Measurements from ENCODE around the gene ZEB2.

DNA sequence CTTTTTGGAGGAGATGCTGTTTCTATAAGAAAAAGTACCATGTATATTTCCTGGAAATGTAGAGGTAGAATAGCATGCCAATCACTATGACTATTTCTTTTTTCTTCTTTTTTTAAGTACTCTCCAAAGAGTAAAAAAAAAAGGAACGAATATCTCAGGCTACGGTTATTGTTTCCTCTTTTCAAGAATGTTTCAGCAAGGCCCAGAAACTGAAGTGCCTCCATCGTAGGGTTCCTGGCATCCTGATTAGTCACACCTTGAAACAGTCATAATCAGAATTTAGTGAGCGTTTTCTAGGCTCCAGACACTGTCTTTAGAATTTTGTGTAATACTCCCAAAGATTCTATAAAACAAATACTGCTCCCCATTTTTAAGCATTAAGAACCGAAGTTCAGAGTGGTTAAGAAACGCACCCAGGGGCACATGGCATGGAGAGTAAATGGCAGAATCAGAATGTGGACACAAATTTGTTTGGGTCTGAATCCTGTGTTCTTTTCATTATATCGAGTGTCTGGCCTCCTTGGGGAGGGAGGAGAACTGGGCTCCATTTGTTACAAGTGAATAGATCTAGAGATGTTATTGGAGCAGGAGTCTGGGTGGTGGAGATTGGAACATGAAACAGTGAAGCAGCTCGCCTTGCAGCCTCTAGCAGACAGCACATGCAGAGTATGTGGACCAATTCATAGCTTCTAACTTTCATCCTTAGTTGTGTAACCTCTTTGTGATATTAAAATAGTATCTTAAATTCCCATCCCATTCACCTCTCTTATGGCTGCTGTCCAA lies 26.7 kb downstream of the ZEB2 start:
- no peak for TF ChIP-seq POLR2A (IDR thresholded peaks at IDR 0.05)
- TF ChIP-seq, protein P1, sequence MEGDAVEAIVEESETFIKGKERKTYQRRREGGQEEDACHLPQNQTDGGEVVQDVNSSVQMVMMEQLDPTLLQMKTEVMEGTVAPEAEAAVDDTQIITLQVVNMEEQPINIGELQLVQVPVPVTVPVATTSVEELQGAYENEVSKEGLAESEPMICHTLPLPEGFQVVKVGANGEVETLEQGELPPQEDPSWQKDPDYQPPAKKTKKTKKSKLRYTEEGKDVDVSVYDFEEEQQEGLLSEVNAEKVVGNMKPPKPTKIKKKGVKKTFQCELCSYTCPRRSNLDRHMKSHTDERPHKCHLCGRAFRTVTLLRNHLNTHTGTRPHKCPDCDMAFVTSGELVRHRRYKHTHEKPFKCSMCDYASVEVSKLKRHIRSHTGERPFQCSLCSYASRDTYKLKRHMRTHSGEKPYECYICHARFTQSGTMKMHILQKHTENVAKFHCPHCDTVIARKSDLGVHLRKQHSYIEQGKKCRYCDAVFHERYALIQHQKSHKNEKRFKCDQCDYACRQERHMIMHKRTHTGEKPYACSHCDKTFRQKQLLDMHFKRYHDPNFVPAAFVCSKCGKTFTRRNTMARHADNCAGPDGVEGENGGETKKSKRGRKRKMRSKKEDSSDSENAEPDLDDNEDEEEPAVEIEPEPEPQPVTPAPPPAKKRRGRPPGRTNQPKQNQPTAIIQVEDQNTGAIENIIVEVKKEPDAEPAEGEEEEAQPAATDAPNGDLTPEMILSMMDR (IDR thresholded peaks at IDR 0.05): no peak
